Pons (tissue), 1 donor: ENCODE measurements around the gene LYRM9.
"Not testable (repeated sequence)": the region's sequence is repeated elsewhere in the genome, so short reads cannot be mapped to it uniquely, and the experiment has no call there.

Experiments used
- DNase-seq: peaks from one replicate; pipeline ENCODE4 v3.0.0-alpha.2; 2016; ENCODE audit warnings: low spot score

The LYRM9 gene

DNA sequence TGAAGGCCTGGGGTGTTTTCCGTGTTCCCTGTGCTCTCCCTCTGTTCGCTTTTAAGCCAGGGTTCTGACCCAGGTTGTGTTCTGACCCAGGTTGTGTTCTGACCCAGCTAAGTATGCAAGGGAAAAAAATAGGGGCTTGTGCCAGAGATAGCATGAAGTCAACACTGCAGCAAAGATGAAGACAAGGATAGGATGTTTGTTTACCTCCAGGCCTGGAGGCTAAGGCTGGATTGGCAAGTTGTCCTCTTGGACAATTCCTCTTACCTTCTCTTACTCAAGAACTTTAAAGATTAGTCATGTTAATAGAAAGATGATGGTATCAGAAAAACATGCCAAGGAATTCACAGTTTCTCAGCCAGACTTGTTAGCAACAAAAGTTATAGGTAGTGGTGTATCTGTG is 19.4 kb downstream of the LYRM9 start:
- no peak for DNase-seq

GRCh38 chr17:27873211-27873610 is 20.0 kb downstream of the LYRM9 start:
- no peak for DNase-seq

DNA sequence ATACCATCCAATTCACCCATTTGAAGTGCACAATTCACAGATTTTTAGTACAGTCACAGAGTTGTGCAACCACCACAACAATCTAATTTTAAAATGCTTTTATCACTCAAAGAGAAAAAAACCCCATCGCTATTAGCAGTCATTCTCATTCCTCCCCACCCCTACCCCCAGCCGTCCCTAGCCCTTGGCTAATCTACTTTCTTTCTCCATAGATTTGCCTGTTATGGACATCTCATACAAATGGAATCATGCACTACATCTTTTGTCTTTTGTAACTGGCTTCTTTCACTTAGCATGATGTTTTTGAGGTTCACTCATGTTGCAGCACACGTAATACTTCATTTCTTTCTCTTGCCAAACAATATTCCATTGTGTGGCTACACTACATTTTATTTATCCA is 20.4 kb downstream of the LYRM9 start:
- DNase-seq: no peak

DNA sequence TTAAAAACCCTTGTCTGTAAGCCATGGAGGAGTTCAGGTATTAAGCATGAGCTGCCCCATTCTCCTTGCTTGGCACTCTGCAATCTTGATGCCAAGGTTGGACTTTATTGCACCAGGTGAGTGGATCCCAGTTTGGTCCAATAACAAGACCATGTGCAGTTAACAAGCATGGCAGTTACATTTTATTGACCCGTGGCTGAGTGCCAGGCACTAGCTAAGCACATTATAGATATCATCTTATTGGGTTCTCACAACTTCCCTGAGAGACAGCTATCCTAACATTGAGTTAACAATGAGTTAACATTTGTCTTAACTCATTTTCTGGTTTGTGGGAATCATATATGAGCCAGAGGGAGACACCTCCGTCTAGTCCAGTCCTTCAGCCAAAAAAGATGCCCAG is 21.8 kb downstream of the LYRM9 start:
- DNase-seq: no peak

- no peak for DNase-seq
These were observed 22.8 kb downstream of the LYRM9 start for GRCh38 chr17:27870345-27870744.

DNA sequence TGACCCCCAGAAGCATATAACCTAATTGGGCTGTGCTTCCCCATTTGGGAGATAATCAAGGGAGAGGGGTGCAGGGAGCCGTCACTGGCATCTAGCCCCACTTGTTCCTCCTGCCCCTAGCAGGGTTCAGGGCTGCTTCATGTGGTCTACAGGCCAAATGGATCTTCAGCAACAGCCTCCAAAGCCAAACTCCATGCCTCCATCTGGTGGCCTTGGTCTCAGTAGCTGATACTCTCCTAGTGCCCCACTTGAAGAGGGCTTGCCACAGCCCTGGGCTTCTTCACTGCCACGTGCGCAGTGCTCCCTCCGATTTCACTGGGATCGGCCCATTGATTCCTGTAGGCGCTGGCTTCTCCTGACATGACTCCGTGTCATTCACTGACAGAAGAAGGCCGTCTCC is 24.6 kb downstream of the LYRM9 start:
- DNase-seq: no peak

GRCh38 chr17:27862840-27863239 is 30.3 kb downstream of the LYRM9 start:
- no peak for DNase-seq

- no peak for DNase-seq
These were observed 31.2 kb downstream of the LYRM9 start for GRCh38 chr17:27862004-27862403.

DNA sequence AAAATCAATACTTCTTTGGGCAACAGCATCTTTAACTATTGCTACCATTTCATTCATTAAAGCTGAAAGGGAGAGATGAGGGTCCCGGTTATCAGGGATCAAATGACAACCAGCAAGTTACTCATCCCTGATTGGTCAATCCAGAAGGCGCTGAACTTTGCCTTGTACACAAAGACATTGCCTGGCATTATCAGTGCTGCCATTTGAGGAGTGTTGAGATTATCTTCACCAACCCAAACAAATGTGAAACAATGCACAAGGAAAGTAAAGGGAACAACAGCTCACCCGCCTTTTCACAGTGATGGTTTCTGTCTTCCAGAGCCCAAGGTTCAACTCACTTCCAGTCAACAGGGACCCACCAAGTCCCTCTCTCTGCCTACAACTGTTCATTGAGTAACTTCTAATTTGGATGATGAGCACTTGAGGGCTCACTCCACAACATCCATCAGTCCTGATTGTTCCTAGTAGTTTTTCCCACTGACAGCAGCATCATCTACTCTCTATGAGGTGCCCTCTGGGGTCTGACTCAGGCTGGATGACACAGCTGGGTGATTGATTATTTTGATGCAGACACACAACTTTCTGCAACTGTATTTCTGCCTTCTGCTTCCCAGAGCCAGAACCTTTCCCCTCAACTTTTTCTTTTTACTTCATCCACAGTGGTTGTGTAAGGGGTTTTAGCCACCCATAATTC is 32.0 kb downstream of the LYRM9 start:
- DNase-seq: no peak

GRCh38 chr17:27858621-27859305 is 34.4 kb downstream of the LYRM9 start:
- no peak for DNase-seq

GRCh38 chr17:27856676-27857432 is 36.3 kb downstream of the LYRM9 start:
- DNase-seq: no peak

GRCh38 chr17:27855454-27855853 is 37.7 kb downstream of the LYRM9 start:
- no peak for DNase-seq

GRCh38 chr17:27854163-27854562 is 39.0 kb downstream of the LYRM9 start:
- DNase-seq: no peak

DNA sequence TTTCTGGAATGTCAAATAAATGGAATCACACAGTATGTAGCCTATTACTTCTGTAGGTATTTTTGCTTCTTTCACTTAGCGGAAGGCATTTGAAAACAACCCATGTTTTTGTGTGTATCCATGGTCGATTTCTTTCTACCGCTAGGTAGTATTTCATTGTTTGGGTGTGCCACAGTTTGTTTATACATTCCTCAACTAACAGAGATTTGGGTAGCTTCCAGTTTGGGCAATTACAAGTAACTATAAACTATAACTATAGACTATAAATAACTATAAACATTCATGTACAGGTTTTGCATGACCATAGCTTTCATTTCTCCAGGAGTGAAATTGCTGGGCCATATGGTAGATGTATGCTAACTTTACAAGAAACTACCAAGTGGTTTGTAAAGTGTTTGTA is 40.1 kb downstream of the LYRM9 start:
- DNase-seq: no peak

DNA sequence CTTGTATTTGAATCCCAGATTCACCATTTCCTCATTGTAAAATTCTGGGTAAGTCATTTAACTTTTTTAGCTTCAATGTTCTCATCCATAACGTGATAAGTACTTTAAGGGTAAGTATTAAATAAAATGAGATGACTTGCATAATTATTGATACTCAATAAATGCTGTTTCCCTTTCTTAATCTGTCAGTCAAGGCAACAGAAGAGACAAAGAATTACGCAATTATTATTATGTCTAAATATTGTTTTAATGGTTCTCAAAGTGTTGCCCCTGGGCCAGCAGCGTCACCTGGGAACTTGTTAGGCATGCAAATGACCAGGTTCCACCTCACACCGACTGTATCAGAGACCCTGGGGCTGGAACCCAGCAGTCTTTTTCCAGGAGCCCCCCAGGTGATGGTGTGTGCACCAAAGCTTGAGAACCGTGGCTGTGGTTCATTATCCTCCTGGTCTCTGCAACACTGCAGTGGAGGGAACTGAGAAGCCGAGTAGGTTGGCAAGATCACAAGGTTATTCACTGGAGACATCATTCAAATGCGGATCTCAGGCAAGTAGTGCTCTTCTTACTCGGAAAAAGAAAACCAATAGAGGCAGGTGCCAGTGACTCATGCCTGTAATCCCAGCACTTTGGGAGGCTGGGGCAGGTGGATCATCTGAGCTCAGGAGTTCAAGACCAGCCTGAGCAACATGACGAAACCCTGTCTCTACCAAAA is 43.5 kb downstream of the LYRM9 start:
- no peak for DNase-seq

GRCh38 chr17:27848931-27849330 is 44.2 kb downstream of the LYRM9 start:
- DNase-seq: peak; percentile 12

- not testable (repeated sequence) for DNase-seq
These were observed 46.3 kb downstream of the LYRM9 start for GRCh38 chr17:27846808-27847307.

DNA sequence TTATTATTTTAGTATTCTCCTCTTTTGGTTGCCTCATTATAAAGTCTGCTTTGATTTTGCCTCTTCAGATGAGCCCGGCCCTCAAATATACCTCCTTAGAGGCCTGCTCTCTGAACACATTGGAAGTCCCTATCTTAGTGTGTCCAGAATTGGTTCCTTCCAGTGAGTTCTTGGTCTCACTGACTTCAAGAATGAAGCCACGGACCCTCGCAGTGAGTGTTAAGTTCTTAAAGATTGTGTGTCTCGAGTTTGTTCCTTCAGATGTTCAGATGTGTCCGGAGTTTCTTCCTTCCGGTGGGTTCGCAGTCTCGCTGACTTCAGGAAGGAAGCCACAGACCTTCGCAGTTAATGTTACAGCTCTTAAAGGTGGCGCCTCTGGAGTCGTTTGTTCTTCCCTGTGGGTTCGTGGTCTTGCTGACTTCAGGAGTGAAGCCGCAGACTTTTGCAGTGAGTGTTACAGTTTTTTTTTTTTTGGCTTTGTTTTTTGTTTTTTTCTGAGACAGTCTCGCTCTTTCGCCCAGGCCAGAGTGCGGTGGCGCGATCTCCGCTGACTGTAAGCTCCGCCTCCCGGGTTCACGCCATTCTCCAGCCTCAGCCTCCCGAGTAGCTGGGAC is 47.0 kb downstream of the LYRM9 start:
- no peak for DNase-seq

GRCh38 chr17:27845264-27846041 is 47.7 kb downstream of the LYRM9 start:
- no peak for DNase-seq

DNA sequence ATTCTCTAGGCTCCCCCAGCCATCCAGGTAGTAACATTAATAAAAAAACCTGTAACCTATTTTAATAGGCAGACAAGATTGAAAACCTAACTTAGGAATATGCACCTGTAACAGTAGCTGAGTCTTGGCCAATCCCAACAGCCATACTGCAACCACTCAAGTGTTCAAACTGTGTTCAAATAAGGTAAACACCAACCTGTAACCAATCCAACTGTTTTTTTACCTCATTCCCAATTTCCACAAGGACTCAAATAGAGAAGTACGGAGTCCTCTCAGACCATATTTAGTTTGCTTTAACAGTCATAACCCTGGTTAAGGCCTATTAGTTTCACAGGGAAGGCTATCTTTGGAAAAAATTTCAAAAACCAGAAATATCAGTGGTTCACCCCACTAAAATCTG is 52.5 kb downstream of the LYRM9 start:
- no peak for DNase-seq

GRCh38 chr17:27840406-27840678 is 52.8 kb downstream of the LYRM9 start:
- not testable (repeated sequence) for DNase-seq
